ENCODE results near the gene C15orf40. TPM values are rescaled to one million over a fixed set of nuclear protein-coding genes. Genes with fewer than 3 reads are reported as not detected.

Gene C15orf40
- total and polyA plus RNA-seq, 8 donors = 13.0 to 26.7 (median 23.6) TPM

- no peak for DNase-seq
- Histone ChIP-seq H3K27ac (no peak overlapping the region), H3K27me3 (no peaks in the 10 kb centered on the region), H3K36me3 (no peaks in the 10 kb centered on the region), H3K4me3 (no peak overlapping the region), H3K4me1 (no peaks in the 10 kb centered on the region), H3K9me3 (no peaks in the 10 kb centered on the region)
- intact Hi-C loops (cut with DNase I) = no loop called here
- no peak for TF ChIP-seq CTCF (IDR thresholded peaks at IDR 0.05)
- ATAC-seq = no peak
Observed at GRCh38 chr15:82972990-82973389, 38.4 kb downstream of the C15orf40 start.

- no peaks in the 10 kb centered on the region for H3K4me1 ChIP-seq
- no peaks in the 10 kb centered on the region for H3K27me3 ChIP-seq
- TF ChIP-seq CTCF (IDR thresholded peaks at IDR 0.05) = no peak
- ATAC-seq (no peak), DNase-seq (no peak)
- no peak overlapping the region for H3K27ac ChIP-seq
- H3K36me3 ChIP-seq = no peaks in the 10 kb centered on the region
- intact Hi-C loops (cut with DNase I) = no loop called here
- H3K9me3 ChIP-seq = no peaks in the 10 kb centered on the region
- no peak overlapping the region for H3K4me3 ChIP-seq
Observed at GRCh38 chr15:82971218-82971984, 40.0 kb downstream of the C15orf40 start.

- intact Hi-C loops (cut with DNase I) = no loop called here
- ATAC-seq (no peak), DNase-seq (no peak)
- H3K36me3 ChIP-seq = no peaks in the 10 kb centered on the region
- no peaks in the 10 kb centered on the region for H3K4me1 ChIP-seq
- TF ChIP-seq CTCF (IDR thresholded peaks at IDR 0.05) = no peak
- no peaks in the 10 kb centered on the region for H3K9me3 ChIP-seq
- H3K27me3 ChIP-seq = no peaks in the 10 kb centered on the region
- H3K4me3 ChIP-seq = no peak overlapping the region
- H3K27ac ChIP-seq = no peak overlapping the region
Observed at GRCh38 chr15:82970696-82971095, 40.7 kb downstream of the C15orf40 start.

GRCh38 chr15:82970078-82970686 is 41.3 kb downstream of the C15orf40 start:
- intact Hi-C loops (cut with DNase I) = no loop called here
- Histone ChIP-seq H3K27ac (no peak overlapping the region), H3K4me1 (no peaks in the 10 kb centered on the region), H3K27me3 (no peaks in the 10 kb centered on the region), H3K4me3 (no peak overlapping the region), H3K36me3 (no peaks in the 10 kb centered on the region), H3K9me3 (no peaks in the 10 kb centered on the region)
- no peak for ATAC-seq
- no peak for DNase-seq
- TF ChIP-seq CTCF (IDR thresholded peaks at IDR 0.05) = no peak

GRCh38 chr15:82969353-82969752 is 42.1 kb downstream of the C15orf40 start:
- no peak for TF ChIP-seq CTCF (IDR thresholded peaks at IDR 0.05)
- H3K9me3 ChIP-seq = no peaks in the 10 kb centered on the region
- no peaks in the 10 kb centered on the region for H3K36me3 ChIP-seq
- intact Hi-C loops (cut with DNase I) = no loop called here
- H3K27me3 ChIP-seq = no peaks in the 10 kb centered on the region
- H3K4me3 ChIP-seq = no peak overlapping the region
- DNase-seq (no peak), ATAC-seq (no peak)
- H3K4me1 ChIP-seq = no peaks in the 10 kb centered on the region
- H3K27ac ChIP-seq = no peak overlapping the region
